IPS DF 6.9 (cell line): ENCODE results near the gene ONECUT2.
A peak's percentile ranks its signal among the peaks of the same experiment; 100 is the strongest.

Experiments
- DNase-seq: peaks from one replicate; pipeline ENCODE4 v3.0.0-alpha.2; 2013; ENCODE audit warnings: low read depth, low spot score
- H3K27ac ChIP-seq: one replicate; pipeline ENCODE4 v1.5.1; 2013; ENCODE audit warnings: low read length, control low read depth
- H3K27me3 ChIP-seq: 2 replicates; pipeline ENCODE4 v1.6.1; 2013; ENCODE audit warnings: mild to moderate bottlenecking, low read length; ENCODE audit not compliant: control insufficient read depth, insufficient read depth
- H3K36me3 ChIP-seq: 2 replicates; pipeline ENCODE4 v1.6.1; 2013; ENCODE audit warnings: low read length; ENCODE audit not compliant: control insufficient read depth, insufficient read depth
- H3K4me1 ChIP-seq: 2 replicates; pipeline ENCODE4 v1.6.1; 2013; ENCODE audit warnings: low read length; ENCODE audit not compliant: control insufficient read depth, insufficient read depth
- H3K4me3 ChIP-seq: 2 replicates; pipeline ENCODE4 v1.5.1; 2013; ENCODE audit warnings: mild to moderate bottlenecking, low read length
- H3K9me3 ChIP-seq: 2 replicates; pipeline ENCODE4 v1.6.1; 2013; ENCODE audit warnings: low read length, inconsistent platforms; ENCODE audit not compliant: control insufficient read depth, insufficient read depth
- WGBS: extraction: QIAGEN DNeasy Blood & Tissue Kit; methylation state at CpG from one replicate; pipeline ENCODE4 v1.1.7; 2013; ENCODE audit warnings: mixed read lengths, missing lambda C conversion rate; ENCODE audit not compliant: insufficient read length, insufficient coverage; 5-methylcytosine and 5-hydroxymethylcytosine counted together

Gene ONECUT2

GRCh38 chr18:57431467-57432080 lies 3.6 kb upstream of the ONECUT2 start:
- Histone ChIP-seq H3K4me1 (peaks cover 6% of the 10 kb centered on the region), H3K36me3 (no peaks in the 10 kb centered on the region; the same call in 1 of the 2 replicates), H3K4me3 (no peak overlapping the region), H3K27me3 (peaks cover 59% of the 10 kb centered on the region), H3K27ac (no peak overlapping the region), H3K9me3 (no peaks in the 10 kb centered on the region)
- no CpG with 5 or more reads among the region's 12 CpGs for whole genome bisulfite sequencing
- no peak for DNase-seq

- no CpG with 5 or more reads among the region's 4 CpGs for WGBS
- Histone ChIP-seq H3K9me3 (no peaks in the 10 kb centered on the region), H3K27me3 (peaks cover 63% of the 10 kb centered on the region)
Observed at GRCh38 chr18:57432140-57432539, 3.0 kb upstream of the ONECUT2 start.

GRCh38 chr18:57432751-57433400 lies 2.3 kb upstream of the ONECUT2 start:
- Histone ChIP-seq H3K4me1 (peaks cover 6% of the 10 kb centered on the region), H3K27me3 (peaks cover 68% of the 10 kb centered on the region), H3K27ac (no peak overlapping the region), H3K9me3 (no peaks in the 10 kb centered on the region), H3K4me3 (no peak overlapping the region), H3K36me3 (no peaks in the 10 kb centered on the region; the same call in 1 of the 2 replicates)
- no CpG with 5 or more reads among the region's 9 CpGs for WGBS
- DNase-seq, result no peak

More at GRCh38 chr18:57432140-57432539, 3.0 kb upstream of the ONECUT2 start:
- no peaks in the 10 kb centered on the region; the same call in 1 of the 2 replicates for H3K36me3 ChIP-seq
- no peak for DNase-seq
- no peak overlapping the region for H3K4me3 ChIP-seq
- no peak overlapping the region for H3K27ac ChIP-seq
- H3K4me1 ChIP-seq, result peaks cover 6% of the 10 kb centered on the region

DNA sequence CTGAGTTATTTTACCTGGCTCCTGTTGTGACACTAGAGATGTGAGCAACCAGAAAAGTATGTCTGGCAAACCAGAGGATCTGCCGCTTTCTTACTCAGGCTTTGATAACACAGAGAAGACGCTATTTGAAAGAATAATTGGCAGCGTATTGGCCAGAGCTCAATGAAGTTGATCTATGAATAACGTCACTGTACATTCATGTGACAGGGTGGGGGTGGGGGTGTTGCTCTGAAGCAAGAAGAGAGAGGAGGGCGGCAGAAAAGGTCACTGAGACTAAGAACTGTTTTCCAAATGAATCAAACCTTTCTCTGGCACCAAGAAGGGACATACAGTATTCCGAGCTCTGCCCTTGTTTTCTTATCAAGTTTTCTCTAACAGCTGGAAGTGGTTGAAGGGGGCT lies 1.7 kb upstream of the ONECUT2 start:
- no peak for DNase-seq
- Histone ChIP-seq H3K27ac (no peak overlapping the region), H3K36me3 (no peaks in the 10 kb centered on the region; the same call in 1 of the 2 replicates), H3K4me1 (peaks cover 6% of the 10 kb centered on the region), H3K4me3 (no peak overlapping the region), H3K9me3 (no peaks in the 10 kb centered on the region), H3K27me3 (peaks cover 71% of the 10 kb centered on the region)
- no CpG with 5 or more reads among the region's 6 CpGs for WGBS

DNA sequence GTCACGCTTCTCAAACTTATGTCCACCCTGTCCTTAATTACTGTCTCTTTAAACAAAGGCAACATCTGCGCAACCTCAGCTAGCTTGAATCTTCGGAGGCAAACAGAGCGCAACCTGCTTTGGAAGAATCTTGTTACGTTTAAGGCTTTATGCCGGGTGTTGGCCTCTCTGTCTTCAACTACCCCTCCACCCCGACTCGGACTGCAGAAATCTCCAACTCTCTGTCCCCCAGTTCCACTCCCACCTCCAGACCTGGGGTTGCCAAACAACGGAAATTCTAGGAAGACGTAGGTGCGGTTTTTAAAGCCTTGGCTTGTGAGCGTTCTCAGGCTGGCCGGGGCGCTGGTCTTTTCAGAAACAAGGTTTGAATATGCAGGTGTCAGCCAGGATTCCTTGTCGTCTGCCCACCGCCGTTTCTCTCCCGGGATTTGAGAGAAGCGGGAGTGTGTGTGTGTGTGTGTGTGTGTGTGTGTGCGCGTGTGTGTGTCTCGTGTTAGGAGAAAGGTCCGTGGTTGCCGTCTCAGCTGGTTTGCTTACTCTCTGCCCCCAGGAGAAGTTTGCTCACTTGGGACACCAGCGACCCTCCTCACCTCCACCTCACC lies 1.1 kb upstream of the ONECUT2 start:
- Histone ChIP-seq H3K27ac (no peak overlapping the region), H3K9me3 (no peaks in the 10 kb centered on the region), H3K36me3 (no peaks in the 10 kb centered on the region; the same call in 1 of the 2 replicates), H3K4me3 (peak overlapping the region; percentile 12; the same call in 1 of the 2 replicates), H3K27me3 (peaks cover 72% of the 10 kb centered on the region), H3K4me1 (peaks cover 6% of the 10 kb centered on the region)
- DNase-seq, result no peak
- no CpG with 5 or more reads among the region's 25 CpGs for WGBS

DNA sequence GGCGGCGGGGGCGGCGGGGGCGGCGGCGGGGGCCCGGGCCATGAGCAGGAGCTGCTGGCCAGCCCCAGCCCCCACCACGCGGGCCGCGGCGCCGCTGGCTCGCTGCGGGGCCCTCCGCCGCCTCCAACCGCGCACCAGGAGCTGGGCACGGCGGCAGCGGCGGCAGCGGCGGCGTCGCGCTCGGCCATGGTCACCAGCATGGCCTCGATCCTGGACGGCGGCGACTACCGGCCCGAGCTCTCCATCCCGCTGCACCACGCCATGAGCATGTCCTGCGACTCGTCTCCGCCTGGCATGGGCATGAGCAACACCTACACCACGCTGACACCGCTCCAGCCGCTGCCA lies 644 bp downstream of the ONECUT2 start:
- no CpG with 5 or more reads among the region's 44 CpGs for WGBS
- DNase-seq, result no peak
- H3K27me3 ChIP-seq, result peaks cover 79% of the 10 kb centered on the region
- peaks cover 12% of the 10 kb centered on the region for H3K4me1 ChIP-seq
- peak overlapping the region; percentile 0; the same call in 1 of the 2 replicates for H3K4me3 ChIP-seq
- H3K9me3 ChIP-seq, result no peaks in the 10 kb centered on the region
- no peaks in the 10 kb centered on the region; the same call in 1 of the 2 replicates for H3K36me3 ChIP-seq
- H3K27ac ChIP-seq, result no peak overlapping the region

DNA sequence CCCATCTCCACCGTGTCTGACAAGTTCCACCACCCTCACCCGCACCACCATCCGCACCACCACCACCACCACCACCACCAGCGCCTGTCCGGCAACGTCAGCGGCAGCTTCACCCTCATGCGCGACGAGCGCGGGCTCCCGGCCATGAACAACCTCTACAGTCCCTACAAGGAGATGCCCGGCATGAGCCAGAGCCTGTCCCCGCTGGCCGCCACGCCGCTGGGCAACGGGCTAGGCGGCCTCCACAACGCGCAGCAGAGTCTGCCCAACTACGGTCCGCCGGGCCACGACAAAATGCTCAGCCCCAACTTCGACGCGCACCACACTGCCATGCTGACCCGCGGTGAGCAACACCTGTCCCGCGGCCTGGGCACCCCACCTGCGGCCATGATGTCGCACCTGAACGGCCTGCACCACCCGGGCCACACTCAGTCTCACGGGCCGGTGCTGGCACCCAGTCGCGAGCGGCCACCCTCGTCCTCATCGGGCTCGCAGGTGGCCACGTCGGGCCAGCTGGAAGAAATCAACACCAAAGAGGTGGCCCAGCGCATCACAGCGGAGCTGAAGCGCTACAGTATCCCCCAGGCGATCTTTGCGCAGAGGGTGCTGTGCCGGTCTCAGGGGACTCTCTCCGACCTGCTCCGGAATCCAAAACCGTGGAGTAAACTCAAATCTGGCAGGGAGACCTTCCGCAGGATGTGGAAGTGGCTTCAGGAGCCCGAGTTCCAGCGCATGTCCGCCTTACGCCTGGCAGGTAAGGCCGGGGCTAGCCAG lies 1.2 kb downstream of the ONECUT2 start:
- no peaks in the 10 kb centered on the region for H3K9me3 ChIP-seq
- peaks cover 81% of the 10 kb centered on the region for H3K27me3 ChIP-seq
- H3K36me3 ChIP-seq, result no peaks in the 10 kb centered on the region; the same call in 1 of the 2 replicates
- H3K27ac ChIP-seq, result no peak overlapping the region
- H3K4me3 ChIP-seq, result peak overlapping the region; percentile 0; the same call in 1 of the 2 replicates
- DNase-seq, result no peak
- H3K4me1 ChIP-seq, result peaks cover 12% of the 10 kb centered on the region
- no CpG with 5 or more reads among the region's 62 CpGs for WGBS

- Histone ChIP-seq H3K4me3 (no peak overlapping the region), H3K27me3 (peaks cover 82% of the 10 kb centered on the region), H3K9me3 (no peaks in the 10 kb centered on the region), H3K4me1 (peaks cover 12% of the 10 kb centered on the region), H3K27ac (no peak overlapping the region), H3K36me3 (no peaks in the 10 kb centered on the region; the same call in 1 of the 2 replicates)
- no CpG with 5 or more reads among the region's 13 CpGs for WGBS
- no peak for DNase-seq
Observed at GRCh38 chr18:57436965-57437333, 1.8 kb downstream of the ONECUT2 start.

- Histone ChIP-seq H3K4me3 (peak overlapping the region; percentile 6; the same call in 1 of the 2 replicates), H3K9me3 (no peaks in the 10 kb centered on the region), H3K4me1 (peaks cover 12% of the 10 kb centered on the region), H3K27me3 (peaks cover 82% of the 10 kb centered on the region), H3K27ac (no peak overlapping the region), H3K36me3 (no peaks in the 10 kb centered on the region; the same call in 1 of the 2 replicates)
- WGBS, result no CpG with 5 or more reads among the region's 16 CpGs
- DNase-seq, result no peak
Observed at GRCh38 chr18:57437402-57437765, 2.2 kb downstream of the ONECUT2 start.
